Right atrium auricular region (tissue), 2 donors: ENCODE results near the gene SIDT1. TPM values are rescaled to one million over a fixed set of nuclear protein-coding genes. Genes with fewer than 3 reads are reported as not detected.

Experiments
- DNase-seq: peaks from one replicate; pipeline ENCODE4 v3.0.0-alpha.2; 2019; ENCODE audit warnings: low spot score
- H3K27ac ChIP-seq, 2 donors: fragments of 200-600 bp; sonication (generic); 1 replicate in 1 of 2; 2 replicates in 1 of 2; pipeline ENCODE4 v1.5.1; 2016 to 2019
- H3K27me3 ChIP-seq, 2 donors: fragments of 200-600 bp; sonication (generic); one replicate each; pipeline versions ENCODE4 v1.5.1 to v1.6.0; 2017 to 2019
- H3K36me3 ChIP-seq: fragments of 200-600 bp; sonication (generic); one replicate; pipeline ENCODE4 v1.5.1; 2016
- H3K4me1 ChIP-seq, 2 donors: fragments of 200-600 bp; sonication (generic); one replicate each; pipeline versions ENCODE4 v1.5.1 to v1.6.0; 2017 to 2019
- H3K4me3 ChIP-seq, 2 donors: fragments of 200-600 bp; sonication (generic); 1 replicate in 1 of 2; 2 replicates in 1 of 2; pipeline ENCODE4 v1.5.1; 2017 to 2019; ENCODE audit warnings: mild to moderate bottlenecking in 1 of 2, moderate library complexity in 1 of 2
- H3K9me3 ChIP-seq, 2 donors: fragments of 200-600 bp; sonication (generic); one replicate each; pipeline ENCODE4 v1.5.1; 2019
- CTCF ChIP-seq, 2 donors: fragments of 200-600 bp; sonication (generic); IDR thresholded peaks; one replicate each; pipeline ENCODE4 v1.5.1; 2019; ENCODE audit warnings: antibody characterized with exemption in 2 of 2
- total RNA-seq, 2 donors: library from RNA; depleted of rRNA; stranded (reverse); fragments of >200 nt; gene quantifications; one replicate each; pipeline ENCODE4 v1.1.0, GENCODE V29; 2016

The SIDT1 gene
- total RNA-seq, 2 donors from 2014 or later: 0.15 to 0.16 TPM

GRCh38 chr3:113535898-113536297 lies 3.5 kb downstream of the SIDT1 start:
- no peak for TF ChIP-seq CTCF (IDR thresholded peaks at IDR 0.05)
- peaks cover 0 to 14% of the 10 kb centered on the region in 2 donors for H3K4me1 ChIP-seq
- H3K27ac ChIP-seq: no peak overlapping the region
- H3K27me3 ChIP-seq: no peaks in the 10 kb centered on the region
- DNase-seq: no peak
- no peak overlapping the region for H3K4me3 ChIP-seq
- H3K9me3 ChIP-seq: no peaks in the 10 kb centered on the region
- H3K36me3 ChIP-seq: no peaks in the 10 kb centered on the region

GRCh38 chr3:113536627-113537101 lies 4.3 kb downstream of the SIDT1 start:
- H3K4me3 ChIP-seq: no peak overlapping the region
- H3K4me1 ChIP-seq: peaks cover 0 to 14% of the 10 kb centered on the region in 2 donors
- no peaks in the 10 kb centered on the region for H3K36me3 ChIP-seq
- H3K9me3 ChIP-seq: peaks cover 0 to 5% of the 10 kb centered on the region in 2 donors
- H3K27me3 ChIP-seq: no peaks in the 10 kb centered on the region
- TF ChIP-seq CTCF (IDR thresholded peaks at IDR 0.05): no peak
- no peak overlapping the region for H3K27ac ChIP-seq
- DNase-seq: no peak

GRCh38 chr3:113537155-113537554 lies 4.8 kb downstream of the SIDT1 start:
- no peak for TF ChIP-seq CTCF (IDR thresholded peaks at IDR 0.05)
- Histone ChIP-seq H3K27me3 (no peaks in the 10 kb centered on the region), H3K27ac (no peak overlapping the region), H3K4me1 (peaks cover 0 to 14% of the 10 kb centered on the region in 2 donors), H3K4me3 (no peak overlapping the region), H3K36me3 (no peaks in the 10 kb centered on the region), H3K9me3 (peaks cover 0 to 5% of the 10 kb centered on the region in 2 donors)
- no peak for DNase-seq

- Histone ChIP-seq H3K4me3 (no peak overlapping the region), H3K36me3 (no peaks in the 10 kb centered on the region), H3K27me3 (no peaks in the 10 kb centered on the region), H3K4me1 (no peaks in the 10 kb centered on the region), H3K9me3 (peaks cover 0 to 5% of the 10 kb centered on the region in 2 donors), H3K27ac (no peak overlapping the region)
- no peak for DNase-seq
- TF ChIP-seq CTCF (IDR thresholded peaks at IDR 0.05): no peak
Measured at GRCh38 chr3:113541519-113541918, 9.2 kb downstream of the SIDT1 start.

GRCh38 chr3:113545594-113545993 lies 13.2 kb downstream of the SIDT1 start:
- no peaks in the 10 kb centered on the region for H3K36me3 ChIP-seq
- no peak for TF ChIP-seq CTCF (IDR thresholded peaks at IDR 0.05)
- H3K27me3 ChIP-seq: no peaks in the 10 kb centered on the region
- DNase-seq: no peak
- H3K27ac ChIP-seq: no peak overlapping the region
- no peak overlapping the region for H3K4me3 ChIP-seq
- H3K4me1 ChIP-seq: no peaks in the 10 kb centered on the region
- peaks cover 0 to 15% of the 10 kb centered on the region in 2 donors for H3K9me3 ChIP-seq

- Histone ChIP-seq H3K27ac (no peak overlapping the region), H3K4me1 (no peaks in the 10 kb centered on the region), H3K4me3 (no peak overlapping the region), H3K27me3 (no peaks in the 10 kb centered on the region), H3K9me3 (peaks cover 0 to 12% of the 10 kb centered on the region in 2 donors), H3K36me3 (no peaks in the 10 kb centered on the region)
- TF ChIP-seq CTCF (IDR thresholded peaks at IDR 0.05): no peak
- no peak for DNase-seq
Measured at GRCh38 chr3:113546414-113546893, 14.1 kb downstream of the SIDT1 start.
